Measurements from ENCODE around the gene OPCML.

DNA sequence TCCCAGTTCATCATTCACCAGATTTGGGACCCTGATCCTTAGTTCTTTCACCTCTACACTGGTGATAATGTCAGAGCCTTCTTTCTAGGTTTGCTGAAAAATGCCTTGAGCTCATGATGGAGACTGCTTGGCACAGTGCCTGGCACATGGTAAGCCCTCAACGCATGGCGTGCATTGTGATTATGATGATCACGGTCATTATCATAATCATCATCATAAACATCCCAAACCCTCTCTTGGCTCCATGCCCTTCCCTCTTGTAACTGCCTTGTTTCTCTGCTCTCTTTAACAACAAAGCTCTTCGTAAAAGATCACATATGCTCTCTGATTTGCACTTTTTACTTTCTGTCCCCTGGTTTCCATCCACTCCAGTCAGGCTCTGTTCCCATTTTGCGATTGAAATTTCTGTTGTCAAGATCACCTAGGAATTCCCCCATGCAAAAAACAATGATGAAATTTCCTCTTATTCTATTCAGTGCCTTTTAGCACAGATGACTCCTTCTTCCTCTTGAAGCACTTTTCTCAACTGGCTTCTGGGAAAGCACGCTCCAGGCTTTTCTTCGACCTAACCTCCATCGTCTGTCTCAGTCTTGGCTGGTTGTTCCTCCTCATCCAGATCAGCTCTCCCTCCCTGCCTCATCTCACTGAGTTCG lies 479.1 kb downstream of the OPCML start:
- TF ChIP-seq, protein P1, sequence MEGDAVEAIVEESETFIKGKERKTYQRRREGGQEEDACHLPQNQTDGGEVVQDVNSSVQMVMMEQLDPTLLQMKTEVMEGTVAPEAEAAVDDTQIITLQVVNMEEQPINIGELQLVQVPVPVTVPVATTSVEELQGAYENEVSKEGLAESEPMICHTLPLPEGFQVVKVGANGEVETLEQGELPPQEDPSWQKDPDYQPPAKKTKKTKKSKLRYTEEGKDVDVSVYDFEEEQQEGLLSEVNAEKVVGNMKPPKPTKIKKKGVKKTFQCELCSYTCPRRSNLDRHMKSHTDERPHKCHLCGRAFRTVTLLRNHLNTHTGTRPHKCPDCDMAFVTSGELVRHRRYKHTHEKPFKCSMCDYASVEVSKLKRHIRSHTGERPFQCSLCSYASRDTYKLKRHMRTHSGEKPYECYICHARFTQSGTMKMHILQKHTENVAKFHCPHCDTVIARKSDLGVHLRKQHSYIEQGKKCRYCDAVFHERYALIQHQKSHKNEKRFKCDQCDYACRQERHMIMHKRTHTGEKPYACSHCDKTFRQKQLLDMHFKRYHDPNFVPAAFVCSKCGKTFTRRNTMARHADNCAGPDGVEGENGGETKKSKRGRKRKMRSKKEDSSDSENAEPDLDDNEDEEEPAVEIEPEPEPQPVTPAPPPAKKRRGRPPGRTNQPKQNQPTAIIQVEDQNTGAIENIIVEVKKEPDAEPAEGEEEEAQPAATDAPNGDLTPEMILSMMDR (IDR thresholded peaks at IDR 0.05): no peak
- no peak for TF ChIP-seq POLR2A (IDR thresholded peaks at IDR 0.05)
